GM12872 (cell line): Measurements from ENCODE around the gene MXRA5.

Experiments
- TF ChIP-seq, protein P1 (sequence below): IDR thresholded peaks from 3 replicates; pipeline ENCODE4 v1.5.1; 2011; ENCODE audit warnings: low read depth, mild to moderate bottlenecking, low read length, moderate library complexity; ENCODE audit not compliant: insufficient read depth

Gene MXRA5, protein sequence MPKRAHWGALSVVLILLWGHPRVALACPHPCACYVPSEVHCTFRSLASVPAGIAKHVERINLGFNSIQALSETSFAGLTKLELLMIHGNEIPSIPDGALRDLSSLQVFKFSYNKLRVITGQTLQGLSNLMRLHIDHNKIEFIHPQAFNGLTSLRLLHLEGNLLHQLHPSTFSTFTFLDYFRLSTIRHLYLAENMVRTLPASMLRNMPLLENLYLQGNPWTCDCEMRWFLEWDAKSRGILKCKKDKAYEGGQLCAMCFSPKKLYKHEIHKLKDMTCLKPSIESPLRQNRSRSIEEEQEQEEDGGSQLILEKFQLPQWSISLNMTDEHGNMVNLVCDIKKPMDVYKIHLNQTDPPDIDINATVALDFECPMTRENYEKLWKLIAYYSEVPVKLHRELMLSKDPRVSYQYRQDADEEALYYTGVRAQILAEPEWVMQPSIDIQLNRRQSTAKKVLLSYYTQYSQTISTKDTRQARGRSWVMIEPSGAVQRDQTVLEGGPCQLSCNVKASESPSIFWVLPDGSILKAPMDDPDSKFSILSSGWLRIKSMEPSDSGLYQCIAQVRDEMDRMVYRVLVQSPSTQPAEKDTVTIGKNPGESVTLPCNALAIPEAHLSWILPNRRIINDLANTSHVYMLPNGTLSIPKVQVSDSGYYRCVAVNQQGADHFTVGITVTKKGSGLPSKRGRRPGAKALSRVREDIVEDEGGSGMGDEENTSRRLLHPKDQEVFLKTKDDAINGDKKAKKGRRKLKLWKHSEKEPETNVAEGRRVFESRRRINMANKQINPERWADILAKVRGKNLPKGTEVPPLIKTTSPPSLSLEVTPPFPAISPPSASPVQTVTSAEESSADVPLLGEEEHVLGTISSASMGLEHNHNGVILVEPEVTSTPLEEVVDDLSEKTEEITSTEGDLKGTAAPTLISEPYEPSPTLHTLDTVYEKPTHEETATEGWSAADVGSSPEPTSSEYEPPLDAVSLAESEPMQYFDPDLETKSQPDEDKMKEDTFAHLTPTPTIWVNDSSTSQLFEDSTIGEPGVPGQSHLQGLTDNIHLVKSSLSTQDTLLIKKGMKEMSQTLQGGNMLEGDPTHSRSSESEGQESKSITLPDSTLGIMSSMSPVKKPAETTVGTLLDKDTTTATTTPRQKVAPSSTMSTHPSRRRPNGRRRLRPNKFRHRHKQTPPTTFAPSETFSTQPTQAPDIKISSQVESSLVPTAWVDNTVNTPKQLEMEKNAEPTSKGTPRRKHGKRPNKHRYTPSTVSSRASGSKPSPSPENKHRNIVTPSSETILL (N-terminal part only)

DNA sequence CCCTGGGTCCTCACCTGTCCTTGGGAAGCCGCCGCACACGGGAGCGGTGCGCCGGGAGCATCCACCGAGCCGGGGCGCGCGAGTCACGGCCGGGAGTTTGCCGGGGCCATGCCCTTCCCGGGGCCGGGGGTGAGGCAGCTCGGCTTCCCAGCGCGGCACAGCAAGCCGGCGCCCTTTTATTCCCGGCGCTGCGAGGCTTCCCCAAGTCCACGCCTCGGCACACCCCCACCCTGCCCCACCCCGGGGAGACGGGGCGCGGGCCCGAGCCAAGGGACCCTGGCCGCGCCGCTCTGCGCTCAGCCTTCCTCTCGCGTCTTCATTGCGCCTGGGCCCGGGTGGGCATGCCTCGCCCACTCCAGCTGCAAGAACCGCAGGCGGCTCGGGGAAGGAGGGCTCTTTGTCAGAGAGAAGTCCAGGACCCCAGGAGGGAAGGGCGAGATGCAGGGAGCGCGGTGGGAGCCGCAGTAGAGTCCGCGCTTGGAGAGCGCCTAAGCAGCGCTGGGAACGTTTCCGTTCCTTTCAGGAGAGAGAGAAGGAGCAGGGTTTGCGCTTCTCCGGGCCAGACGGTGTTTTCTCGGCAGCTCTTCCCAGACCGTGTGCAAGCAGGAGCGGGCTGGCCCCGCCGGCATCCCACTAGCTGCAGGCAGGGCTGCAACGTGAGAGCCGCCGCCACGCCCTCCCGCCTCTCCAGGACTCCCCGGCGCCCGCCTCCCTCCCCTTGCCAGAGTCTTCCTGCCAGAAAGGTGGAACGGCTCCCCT, at the start of gene MXRA5:
Gene MXRA5, minus strand, starts transcription at position 152 of the 759 bp plus-strand sequence. CDS start 2,819 bp downstream, outside the sequence.
- TF ChIP-seq, protein P1, sequence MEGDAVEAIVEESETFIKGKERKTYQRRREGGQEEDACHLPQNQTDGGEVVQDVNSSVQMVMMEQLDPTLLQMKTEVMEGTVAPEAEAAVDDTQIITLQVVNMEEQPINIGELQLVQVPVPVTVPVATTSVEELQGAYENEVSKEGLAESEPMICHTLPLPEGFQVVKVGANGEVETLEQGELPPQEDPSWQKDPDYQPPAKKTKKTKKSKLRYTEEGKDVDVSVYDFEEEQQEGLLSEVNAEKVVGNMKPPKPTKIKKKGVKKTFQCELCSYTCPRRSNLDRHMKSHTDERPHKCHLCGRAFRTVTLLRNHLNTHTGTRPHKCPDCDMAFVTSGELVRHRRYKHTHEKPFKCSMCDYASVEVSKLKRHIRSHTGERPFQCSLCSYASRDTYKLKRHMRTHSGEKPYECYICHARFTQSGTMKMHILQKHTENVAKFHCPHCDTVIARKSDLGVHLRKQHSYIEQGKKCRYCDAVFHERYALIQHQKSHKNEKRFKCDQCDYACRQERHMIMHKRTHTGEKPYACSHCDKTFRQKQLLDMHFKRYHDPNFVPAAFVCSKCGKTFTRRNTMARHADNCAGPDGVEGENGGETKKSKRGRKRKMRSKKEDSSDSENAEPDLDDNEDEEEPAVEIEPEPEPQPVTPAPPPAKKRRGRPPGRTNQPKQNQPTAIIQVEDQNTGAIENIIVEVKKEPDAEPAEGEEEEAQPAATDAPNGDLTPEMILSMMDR, result no peak

DNA sequence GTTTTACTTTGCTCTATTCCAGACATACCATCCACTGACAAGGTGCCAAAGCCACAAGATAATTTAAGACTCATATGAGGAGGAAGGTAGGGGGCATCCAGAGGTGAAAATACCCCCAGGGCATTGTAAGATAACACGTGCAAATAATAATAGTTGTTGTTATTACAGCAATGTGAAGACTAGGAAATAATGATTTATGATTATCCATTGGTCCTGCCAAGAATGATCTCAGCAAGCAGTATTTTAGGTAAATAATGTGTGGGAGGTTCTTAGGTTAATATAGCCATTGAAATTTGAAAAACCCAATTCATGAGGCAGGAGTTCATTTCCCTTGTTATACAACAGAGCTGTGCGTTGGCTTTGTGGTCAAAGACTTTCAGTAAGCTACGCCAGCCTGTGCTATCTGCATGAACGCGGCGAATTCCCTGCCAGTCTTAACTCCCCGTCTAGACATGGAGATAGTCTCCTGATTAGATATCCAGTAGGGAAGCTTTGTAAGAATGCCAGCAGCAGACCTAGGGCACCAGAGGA, 47.2 kb upstream of the MXRA5 start:
- TF ChIP-seq, protein P1, result no peak

DNA sequence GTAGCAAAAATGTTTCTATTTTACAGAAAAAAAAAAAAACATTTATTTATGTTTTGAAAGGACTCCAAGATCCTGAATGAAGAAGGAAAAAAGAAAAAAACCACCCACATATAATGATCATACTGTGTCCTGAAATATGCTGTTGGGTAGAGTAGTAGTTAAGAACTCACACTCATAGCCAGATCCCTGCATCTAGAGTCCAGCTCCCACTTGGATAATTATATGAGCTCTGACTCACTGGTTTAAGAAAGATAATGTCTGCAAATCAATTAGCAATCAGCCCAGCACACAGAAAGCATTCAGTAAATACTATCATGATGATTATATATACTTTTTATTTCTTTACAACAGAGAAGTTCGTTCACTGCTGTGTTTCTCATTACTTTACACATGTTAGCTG, 46.7 kb upstream of the MXRA5 start:
- TF ChIP-seq, protein P1, result no peak

DNA sequence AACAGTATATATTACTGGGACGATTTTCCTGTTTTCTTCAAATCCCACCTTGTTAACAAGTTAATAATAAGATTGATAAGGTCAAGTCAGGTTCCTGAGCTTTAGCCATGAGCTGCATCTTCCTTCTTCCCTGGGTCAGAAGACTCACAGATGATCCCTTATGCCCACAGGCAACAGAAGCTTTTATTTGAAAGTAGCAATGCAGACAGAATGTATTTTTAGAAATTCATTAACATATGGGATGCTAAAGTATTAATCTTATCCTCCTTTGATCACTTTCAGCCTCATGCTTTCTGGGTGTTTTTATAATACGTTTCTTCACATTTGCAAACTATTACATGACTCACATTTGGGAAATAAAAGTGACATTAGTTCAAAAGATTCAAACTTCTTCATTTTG, 42.0 kb upstream of the MXRA5 start:
- TF ChIP-seq, protein P1, result no peak

- TF ChIP-seq, protein P1, result no peak
Observed at GRCh38 chrX:3384327-3384726, 37.9 kb upstream of the MXRA5 start.

GRCh38 chrX:3380603-3381002, 34.2 kb upstream of the MXRA5 start:
- TF ChIP-seq, protein P1, result no peak
